Gastrocnemius medialis (tissue), 4 donors: ENCODE results near the gene CDC73. TPM values are rescaled to one million over a fixed set of nuclear protein-coding genes. Genes with fewer than 3 reads are reported as not detected.

Experiments
- ATAC-seq, 2 donors: fragments of 150-250 bp; one replicate each; pipeline ENCODE4 v1.9.1; 2016
- DNase-seq, 2 donors: peaks; one replicate each; pipeline ENCODE4 v3.0.0-alpha.2; 2019
- H3K27ac ChIP-seq, 4 donors: fragments of 200-600 bp; sonication (generic); 1 replicate in 1 of 4; 2 replicates in 3 of 4; pipeline ENCODE4 v1.5.1; 2016 to 2018; ENCODE audit warnings: mild to moderate bottlenecking in 2 of 4, moderate library complexity in 1 of 4
- H3K27me3 ChIP-seq, 3 donors: fragments of 200-600 bp; sonication (generic) in 2 of 3; 1 replicate in 1 of 3; 2 replicates in 2 of 3; pipeline versions ENCODE4 v1.5.1 to v1.6.0; 2016 to 2019; ENCODE audit warnings: mild to moderate bottlenecking in 1 of 3, moderate library complexity in 1 of 3
- H3K36me3 ChIP-seq, 2 donors: fragments of 200-600 bp; sonication (generic) in 1 of 2; one replicate each; pipeline ENCODE4 v1.5.1; 2017 to 2018
- H3K4me1 ChIP-seq, 2 donors: fragments of 200-600 bp; sonication (generic) in 1 of 2; one replicate each; pipeline ENCODE4 v1.5.1; 2016 to 2017; ENCODE audit warnings: mild to moderate bottlenecking in 2 of 2
- H3K4me3 ChIP-seq, 4 donors: fragments of 200-600 bp; sonication (generic) in 3 of 4; 1 replicate in 1 of 4; 2 replicates in 3 of 4; pipeline ENCODE4 v1.5.1; 2016 to 2019; ENCODE audit warnings: mild to moderate bottlenecking in 2 of 4
- H3K9me3 ChIP-seq, 3 donors: fragments of 200-600 bp; sonication (generic) in 2 of 3; 1 replicate in 1 of 3; 2 replicates in 2 of 3; pipeline ENCODE4 v1.5.1; 2016 to 2019
- CTCF ChIP-seq, 5 experiments: fragments of 450-650 bp in 3 of 5; fragments of 200-600 bp in 2 of 5; sonication (generic) in 2 of 5; IDR thresholded peaks in 4 of 5; conservative IDR thresholded peaks in 1 of 5; 1 replicate in 4 of 5; 2 replicates in 1 of 5; pipeline ENCODE4 v1.5.1; 2016 to 2019; ENCODE audit warnings: antibody characterized with exemption in 5 of 5, mild to moderate bottlenecking in 3 of 5, moderate library complexity in 3 of 5
- POLR2A ChIP-seq, 2 donors: fragments of 450-650 bp; IDR thresholded peaks; one replicate each; pipeline ENCODE4 v1.6.1; 2017; ENCODE audit warnings: antibody characterized with exemption in 2 of 2, mild to moderate bottlenecking in 2 of 2, moderate library complexity in 2 of 2
- in situ Hi-C, 4 donors: fragments of 200-750 bp; cut with MboI; loops; one replicate each; pipeline versions ENCODE4 v1.15.0 to v1.8.0; 2017; ENCODE audit warnings: low sequenced_read_pairs in 4 of 4
- intact Hi-C: fragments of 100-400 bp; cut with DNase I; formaldehyde crosslinking; loops from one replicate; pipeline ENCODE4 v1.15.1; 2023; ENCODE audit warnings: low total_unique reads
- microRNA counts, 2 donors: library from miRNA; unstranded; fragments of <30 nt; microRNA quantifications; one replicate each; lab custom pipeline; 2016
- microRNA-seq, 2 donors: library from miRNA; unstranded; fragments of <30 nt; microRNA quantifications; one replicate each; pipeline ENCODE4, GENCODE V29; 2016; ENCODE audit warnings: borderline replicate concordance in 2 of 2
- total RNA-seq, 4 donors: library from RNA; depleted of rRNA; stranded (reverse); fragments of >200 nt; gene quantifications; one replicate each; pipeline versions ENCODE4 v1.1.0 to v1.2.3, GENCODE V29; 2016

Gene CDC73
- total RNA-seq, 4 donors from 2014 or later = 12.3 to 23.7 (median 17.4) TPM

- ATAC-seq (no peak), DNase-seq (no peak)
- Histone ChIP-seq H3K36me3 (no peaks in the 10 kb centered on the region), H3K4me1 (no peaks in the 10 kb centered on the region), H3K27me3 (no peaks in the 10 kb centered on the region), H3K9me3 (no peaks in the 10 kb centered on the region), H3K4me3 (no peak overlapping the region), H3K27ac (no peak overlapping the region)
- intact Hi-C loops (no loop called here), in situ Hi-C loops (no loop called here)
- TF ChIP-seq CTCF (IDR thresholded peaks at IDR 0.05 in 4 of 5, conservative IDR thresholded peaks at IDR 0.05 in 1 of 5) = no peak
Measured at GRCh38 chr1:193293726-193294125, 171.9 kb downstream of the CDC73 start.

GRCh38 chr1:193299038-193299437 lies 177.2 kb downstream of the CDC73 start:
- TF ChIP-seq POLR2A (IDR thresholded peaks at IDR 0.05) (no peak), CTCF (IDR thresholded peaks at IDR 0.05 in 4 of 5, conservative IDR thresholded peaks at IDR 0.05 in 1 of 5) (no peak)
- Histone ChIP-seq H3K27me3 (no peaks in the 10 kb centered on the region), H3K36me3 (no peaks in the 10 kb centered on the region), H3K4me1 (no peaks in the 10 kb centered on the region), H3K9me3 (no peaks in the 10 kb centered on the region), H3K27ac (no peak overlapping the region), H3K4me3 (no peak overlapping the region)
- intact Hi-C loops (no loop called here), in situ Hi-C loops (no loop called here)
- DNase-seq (no peak), ATAC-seq (no peak)

GRCh38 chr1:193301746-193302145 lies 179.9 kb downstream of the CDC73 start:
- ATAC-seq (no peak), DNase-seq (no peak)
- Histone ChIP-seq H3K27me3 (no peaks in the 10 kb centered on the region), H3K27ac (no peak overlapping the region), H3K36me3 (no peaks in the 10 kb centered on the region), H3K4me1 (no peaks in the 10 kb centered on the region), H3K9me3 (no peaks in the 10 kb centered on the region), H3K4me3 (no peak overlapping the region)
- in situ Hi-C loops = no loop called here
- intact Hi-C loops = no loop called here
- TF ChIP-seq CTCF (IDR thresholded peaks at IDR 0.05 in 4 of 5, conservative IDR thresholded peaks at IDR 0.05 in 1 of 5) (no peak), POLR2A (IDR thresholded peaks at IDR 0.05) (no peak)

- no peaks in the 10 kb centered on the region for H3K9me3 ChIP-seq
- ATAC-seq (no peak), DNase-seq (no peak)
- H3K27me3 ChIP-seq = no peaks in the 10 kb centered on the region
- H3K27ac ChIP-seq = no peak overlapping the region
- no peak overlapping the region for H3K4me3 ChIP-seq
- no peak for TF ChIP-seq CTCF (IDR thresholded peaks at IDR 0.05 in 4 of 5, conservative IDR thresholded peaks at IDR 0.05 in 1 of 5)
- TF ChIP-seq POLR2A (IDR thresholded peaks at IDR 0.05) = no peak
- in situ Hi-C loops (no loop called here), intact Hi-C loops (no loop called here)
- no peaks in the 10 kb centered on the region for H3K36me3 ChIP-seq
- no peaks in the 10 kb centered on the region for H3K4me1 ChIP-seq
Measured at GRCh38 chr1:193303849-193304248, 182.0 kb downstream of the CDC73 start.

MicroRNAs within 50 kb of the gene (microRNA counts, 767-probe panel; counts per million panel counts)
- microRNA hsa-miR-1278 (lab: Ali Mortazavi, UCI) = 356 to 448 counts per million in 2 donors

Small RNA genes within 50 kb of the gene (microRNA-seq; reads per million reads assigned to microRNA genes)
- gene MIR1278 = 0 reads per million in 2 donors

Other genes starting within 250 kb of the CDC73 start
- 10 to 100 TPM; 26.0 to 40.6 (median 30.7) TPM for gene UCHL5, start 62.7 kb upstream of the CDC73 start, total RNA-seq
- 10 to 100 TPM; 56.1 to 74.0 (median 58.2) TPM for gene RO60, start 62.4 kb upstream of the CDC73 start, total RNA-seq
- gene GLRX2, start 16.6 kb upstream of the CDC73 start, total RNA-seq = 10 to 100 TPM; 11.9 to 42.8 (median 20.7) TPM
- gene B3GALT2, start 64.6 kb downstream of the CDC73 start, total RNA-seq = under 1 TPM in 1 of 4 donors, not detected in 3; 0.11 TPM